ENCODE data around the gene MSLN.

GRCh38 chr16:765488-765865 lies 4.9 kb downstream of the MSLN start:
- TF ChIP-seq EZH2 (IDR thresholded peaks at IDR 0.05; ENCODE audit: low read length), result no peak
- no peak for TF ChIP-seq CTCF (optimal IDR thresholded peaks at IDR 0.05 in 1 of 3, IDR thresholded peaks at IDR 0.05 in 1 of 3, conservative IDR thresholded peaks at IDR 0.05 in 1 of 3; ENCODE audit: extremely low read depth in 1 of 3, insufficient read depth in 2 of 3, low read length in 3 of 3)
